NCI-H1417 treated with DMSO at 0.1 percent for 48 hours (cell line): ENCODE results near the gene COL21A1.
A peak's percentile ranks its signal among the peaks of the same experiment; 100 is the strongest.

Source experiments
- DNase-seq: peaks from one replicate; lab custom pipeline; 2025; lab: John Stamatoyannopoulos, UW

COL21A1 gene

GRCh38 chr6:56106231-56106630, 141.1 kb downstream of the COL21A1 start:
- DNase-seq = no peak

- no peak for DNase-seq
These were observed 142.8 kb downstream of the COL21A1 start for GRCh38 chr6:56104591-56104990.

GRCh38 chr6:56102216-56102615, 145.2 kb downstream of the COL21A1 start:
- DNase-seq = no peak

- no peak for DNase-seq
These were observed 146.2 kb downstream of the COL21A1 start for GRCh38 chr6:56101141-56101553.

GRCh38 chr6:56096946-56097621, 150.3 kb downstream of the COL21A1 start:
- DNase-seq = no peak

- peak; percentile 86 for DNase-seq
These were observed 150.8 kb downstream of the COL21A1 start for GRCh38 chr6:56096541-56096940.

- no peak for DNase-seq
These were observed 153.6 kb downstream of the COL21A1 start for GRCh38 chr6:56093776-56094175.

- DNase-seq = no peak
These were observed 156.1 kb downstream of the COL21A1 start for GRCh38 chr6:56091159-56091869.

GRCh38 chr6:56088641-56089040, 158.7 kb downstream of the COL21A1 start:
- DNase-seq = no peak

GRCh38 chr6:56087421-56087820, 160.0 kb downstream of the COL21A1 start:
- no peak for DNase-seq

GRCh38 chr6:56079751-56080540, 167.4 kb downstream of the COL21A1 start:
- DNase-seq = no peak

- DNase-seq = no peak
These were observed 171.3 kb downstream of the COL21A1 start for GRCh38 chr6:56076033-56076432.

GRCh38 chr6:56073761-56074160, 173.6 kb downstream of the COL21A1 start:
- DNase-seq = no peak

- DNase-seq = no peak
These were observed 174.1 kb downstream of the COL21A1 start for GRCh38 chr6:56073315-56073714.

- no peak for DNase-seq
These were observed 174.5 kb downstream of the COL21A1 start for GRCh38 chr6:56072856-56073255.

- DNase-seq = no peak
These were observed 182.0 kb downstream of the COL21A1 start for GRCh38 chr6:56065408-56065807.

GRCh38 chr6:56062836-56063235, 184.5 kb downstream of the COL21A1 start:
- no peak for DNase-seq

GRCh38 chr6:56058636-56059035, 188.7 kb downstream of the COL21A1 start:
- no peak for DNase-seq

- DNase-seq = no peak
These were observed 192.2 kb downstream of the COL21A1 start for GRCh38 chr6:56055081-56055704.

GRCh38 chr6:56051202-56051598, 196.2 kb downstream of the COL21A1 start:
- DNase-seq = no peak

GRCh38 chr6:56050530-56051201, 196.7 kb downstream of the COL21A1 start:
- no peak for DNase-seq

- no peak for DNase-seq
These were observed 198.8 kb downstream of the COL21A1 start for GRCh38 chr6:56048601-56049000.
